GM20431 (cell line): ENCODE measurements around the gene DLK2.
"Not testable (repeated sequence)": the region's sequence is repeated elsewhere in the genome, so short reads cannot be mapped to it uniquely, and the experiment has no call there.

Source experiments
- in situ Hi-C: fragments of 300-500 bp; cut with MseI, MboI; formaldehyde crosslinking; loops from one replicate; pipeline ENCODE4 v1.15.0; 2020; ENCODE audit warnings: low sequenced_read_pairs; ENCODE audit not compliant: unreplicated experiment

The DLK2 gene

DNA sequence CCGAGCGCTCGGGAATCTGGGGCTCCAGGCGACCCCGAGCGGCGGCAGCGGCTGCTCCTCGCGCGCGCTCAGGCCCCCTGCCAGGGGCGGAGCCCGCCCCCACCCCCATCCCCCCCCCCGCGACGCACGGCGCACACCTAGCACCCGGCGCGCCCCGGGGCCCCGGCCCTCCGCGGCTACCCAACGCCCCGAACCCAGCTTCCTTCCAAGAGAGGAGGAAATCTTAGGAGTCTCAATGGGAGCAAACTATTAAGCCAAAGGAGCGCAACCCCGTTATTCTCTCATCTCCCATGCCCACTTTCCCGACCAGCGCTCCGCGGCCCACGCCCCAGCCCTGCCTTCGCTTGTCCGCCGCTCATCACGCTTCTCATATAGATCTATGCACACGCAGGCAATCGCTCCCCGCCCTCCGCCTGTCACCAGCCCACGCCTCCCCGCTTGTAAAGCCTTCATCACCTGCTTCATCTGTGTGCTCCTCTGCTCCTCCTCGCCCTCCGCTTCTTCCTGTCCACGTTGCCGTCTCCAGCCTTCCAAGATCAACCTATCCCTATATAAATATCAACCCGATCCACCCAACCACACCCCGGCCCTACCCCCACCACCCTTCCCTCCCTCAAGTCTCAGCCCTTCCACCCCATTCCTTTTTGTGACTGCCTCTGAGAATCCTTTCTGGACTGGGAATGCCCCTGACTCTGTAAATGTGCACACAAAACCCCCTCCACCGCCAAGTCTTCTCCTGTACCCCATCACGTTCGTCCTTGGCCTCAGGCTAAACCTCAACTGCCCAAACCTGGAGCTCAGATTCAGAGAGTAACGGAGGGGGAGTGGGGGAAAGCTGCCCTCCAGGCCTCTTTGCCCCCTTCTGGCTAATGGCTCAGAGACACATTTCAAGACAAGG is at the start of gene DLK2:
Gene DLK2 (minus strand): TSS at position 18 of the 898 bp plus-strand sequence. CDS start 723 bp downstream, outside the sequence.
- in situ Hi-C loops, result no loop called here

DNA sequence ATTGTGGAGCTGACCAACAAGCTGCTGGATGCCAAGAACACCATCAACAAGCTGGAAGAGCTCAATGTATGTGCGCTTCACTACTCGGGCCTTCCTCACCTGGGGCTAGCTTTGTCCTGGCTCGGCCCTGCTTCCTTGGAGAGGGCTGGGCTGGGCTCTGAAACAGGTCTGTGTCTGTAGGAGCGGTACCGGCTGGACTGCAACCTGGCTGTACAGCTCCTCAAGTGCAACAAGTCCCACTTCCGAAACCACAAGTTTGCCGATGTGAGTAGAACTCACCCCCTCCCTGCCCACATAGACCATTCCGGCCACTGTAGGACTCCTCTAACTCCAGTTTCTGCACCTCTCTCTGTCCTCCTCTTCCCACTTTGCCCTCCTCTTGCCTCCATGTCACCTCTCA is 48.1 kb upstream of the DLK2 start:
- in situ Hi-C loops, result no loop called here

DNA sequence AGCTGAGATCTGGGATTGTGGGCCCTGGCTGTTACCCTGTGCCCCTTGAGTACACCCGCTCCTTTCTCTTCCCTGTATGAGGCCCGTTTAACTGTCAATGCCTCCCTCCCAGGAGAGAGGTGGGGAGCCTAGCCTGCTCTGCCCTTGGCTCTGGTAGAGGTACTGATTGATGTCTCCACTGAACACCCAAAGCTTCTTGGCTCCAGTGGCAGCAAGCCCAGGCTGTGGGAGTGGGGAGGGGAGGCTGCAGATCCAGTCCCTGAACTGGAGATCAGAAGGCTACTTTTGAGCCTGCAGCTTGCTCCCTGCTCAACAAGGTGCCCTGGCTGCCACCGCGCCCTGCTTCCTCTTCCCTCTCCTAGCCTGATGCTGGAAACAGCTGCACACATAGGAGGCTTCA is 47.3 kb upstream of the DLK2 start:
- in situ Hi-C loops, result no loop called here

- in situ Hi-C loops, result no loop called here
Measured at GRCh38 chr6:43500921-43501320, 45.6 kb upstream of the DLK2 start.

- in situ Hi-C loops, result no loop called here
Measured at GRCh38 chr6:43499028-43499815, 43.9 kb upstream of the DLK2 start.

GRCh38 chr6:43498291-43498690 is 42.9 kb upstream of the DLK2 start:
- in situ Hi-C loops, result not testable (repeated sequence)

DNA sequence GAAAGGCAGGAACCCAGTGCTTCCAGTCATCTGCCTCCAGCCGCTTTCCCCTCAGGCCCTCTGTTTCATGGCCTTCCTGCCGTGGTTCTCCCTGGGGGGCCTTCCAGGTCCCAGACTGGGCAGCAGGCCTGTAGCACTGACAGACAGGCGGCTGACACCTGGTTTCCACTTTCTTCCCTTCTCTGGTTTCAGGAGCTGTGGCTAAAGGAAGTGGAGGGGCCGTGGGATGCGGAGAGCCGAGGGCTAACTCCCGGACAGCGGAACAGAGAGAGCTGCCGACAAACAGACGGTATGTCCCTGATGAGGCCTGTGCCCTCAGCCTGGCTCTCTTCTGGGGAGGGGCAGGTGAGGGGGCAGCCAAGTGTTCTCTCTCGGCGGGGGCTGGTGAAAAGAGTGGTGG is 42.3 kb upstream of the DLK2 start:
- in situ Hi-C loops, result no loop called here

DNA sequence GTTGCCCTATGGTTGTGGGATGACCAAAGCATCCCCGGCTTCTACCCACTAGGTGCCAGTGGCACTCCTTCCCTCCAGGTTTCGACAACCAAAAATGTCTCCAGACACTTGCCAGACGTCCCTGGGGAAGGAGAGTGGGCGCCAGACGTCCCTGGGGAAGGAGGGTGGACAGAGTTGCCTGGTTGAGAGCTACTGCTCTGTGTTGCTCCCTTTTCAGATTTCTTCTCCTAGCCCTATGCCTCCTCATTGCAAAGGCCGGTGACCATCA is 41.7 kb upstream of the DLK2 start:
- in situ Hi-C loops, result no loop called here

DNA sequence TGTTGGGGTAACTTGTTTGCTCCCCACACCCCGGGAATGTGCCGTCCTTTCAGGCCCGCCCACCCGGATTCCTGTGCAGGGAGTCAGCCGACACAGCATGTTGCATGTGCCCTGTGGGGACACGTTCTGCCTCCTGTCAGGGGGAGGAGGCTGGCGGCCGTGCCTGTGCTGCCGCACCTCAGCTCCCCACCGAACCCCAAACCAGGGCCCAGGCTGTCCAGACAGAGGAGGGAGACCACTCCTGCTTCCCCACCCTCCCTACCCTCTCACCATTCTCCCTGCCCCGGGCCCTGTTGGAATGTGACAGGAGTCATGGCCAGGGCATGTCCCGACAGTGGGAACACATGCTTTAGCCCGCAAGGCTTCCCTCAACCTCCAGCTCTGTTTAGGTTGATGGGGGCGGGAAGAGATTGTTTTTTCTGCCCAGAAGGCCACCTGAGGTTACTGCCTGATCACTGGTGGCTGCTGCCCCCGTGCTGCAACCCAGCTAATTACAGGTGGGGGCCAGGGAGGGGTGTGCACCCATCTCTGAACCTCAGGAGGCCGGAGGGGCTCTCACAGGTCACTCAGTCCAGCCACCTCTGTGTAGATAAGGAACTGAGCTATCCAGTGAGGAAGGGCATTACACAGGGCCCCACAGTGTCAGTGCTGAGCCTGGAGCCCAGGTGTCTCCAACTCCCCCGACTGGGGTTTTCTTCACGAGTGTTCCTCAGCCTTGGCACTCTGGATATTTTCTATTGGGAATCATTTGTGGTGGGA is 41.2 kb upstream of the DLK2 start:
- in situ Hi-C loops, result no loop called here

GRCh38 chr6:43495409-43495941 is 40.1 kb upstream of the DLK2 start:
- in situ Hi-C loops, result no loop called here

GRCh38 chr6:43494766-43495165 is 39.4 kb upstream of the DLK2 start:
- in situ Hi-C loops, result no loop called here

DNA sequence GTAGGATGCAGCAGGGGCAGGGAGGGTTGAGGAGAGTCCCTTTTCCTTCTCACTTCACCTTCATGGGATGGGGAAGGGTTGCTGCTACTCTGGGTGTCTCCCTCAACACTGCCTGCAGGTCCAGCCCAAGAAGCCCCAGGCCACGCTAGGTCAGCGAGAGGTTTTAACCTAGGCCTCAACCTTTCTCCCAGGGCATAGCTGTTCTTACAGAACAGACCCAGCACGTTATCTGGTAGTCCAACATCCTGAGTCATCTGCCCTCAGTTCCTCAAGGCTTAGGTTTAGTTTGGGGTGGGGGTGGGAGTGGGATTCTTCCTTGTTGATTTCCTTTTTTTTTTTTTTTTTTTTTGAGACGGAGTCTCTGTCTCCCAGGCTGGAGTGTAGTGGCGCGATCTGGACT is 39.0 kb upstream of the DLK2 start:
- in situ Hi-C loops, result no loop called here

- in situ Hi-C loops, result no loop called here
Measured at GRCh38 chr6:43493833-43494232, 38.5 kb upstream of the DLK2 start.

DNA sequence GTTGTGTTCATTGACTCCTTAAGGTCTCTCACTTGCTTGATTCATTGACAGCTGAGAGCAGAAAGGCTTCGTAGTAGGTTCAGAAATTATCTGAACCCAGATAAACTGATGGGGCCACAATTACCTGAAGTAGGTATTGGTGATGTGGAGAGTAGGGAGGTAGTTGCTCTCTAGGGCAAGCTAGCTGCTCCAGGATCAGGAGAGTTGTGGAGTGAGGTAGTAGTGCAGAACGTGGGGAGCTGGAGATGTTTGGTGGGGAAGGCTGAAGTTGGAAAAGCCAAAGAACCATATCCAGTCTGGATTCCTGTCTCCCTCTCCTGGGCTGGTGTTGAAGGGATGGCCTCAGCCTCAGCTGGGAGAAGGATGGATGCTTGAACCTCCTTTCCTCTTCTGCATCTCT is 37.9 kb upstream of the DLK2 start:
- in situ Hi-C loops, result no loop called here

GRCh38 chr6:43492673-43493072 is 37.3 kb upstream of the DLK2 start:
- in situ Hi-C loops, result no loop called here

DNA sequence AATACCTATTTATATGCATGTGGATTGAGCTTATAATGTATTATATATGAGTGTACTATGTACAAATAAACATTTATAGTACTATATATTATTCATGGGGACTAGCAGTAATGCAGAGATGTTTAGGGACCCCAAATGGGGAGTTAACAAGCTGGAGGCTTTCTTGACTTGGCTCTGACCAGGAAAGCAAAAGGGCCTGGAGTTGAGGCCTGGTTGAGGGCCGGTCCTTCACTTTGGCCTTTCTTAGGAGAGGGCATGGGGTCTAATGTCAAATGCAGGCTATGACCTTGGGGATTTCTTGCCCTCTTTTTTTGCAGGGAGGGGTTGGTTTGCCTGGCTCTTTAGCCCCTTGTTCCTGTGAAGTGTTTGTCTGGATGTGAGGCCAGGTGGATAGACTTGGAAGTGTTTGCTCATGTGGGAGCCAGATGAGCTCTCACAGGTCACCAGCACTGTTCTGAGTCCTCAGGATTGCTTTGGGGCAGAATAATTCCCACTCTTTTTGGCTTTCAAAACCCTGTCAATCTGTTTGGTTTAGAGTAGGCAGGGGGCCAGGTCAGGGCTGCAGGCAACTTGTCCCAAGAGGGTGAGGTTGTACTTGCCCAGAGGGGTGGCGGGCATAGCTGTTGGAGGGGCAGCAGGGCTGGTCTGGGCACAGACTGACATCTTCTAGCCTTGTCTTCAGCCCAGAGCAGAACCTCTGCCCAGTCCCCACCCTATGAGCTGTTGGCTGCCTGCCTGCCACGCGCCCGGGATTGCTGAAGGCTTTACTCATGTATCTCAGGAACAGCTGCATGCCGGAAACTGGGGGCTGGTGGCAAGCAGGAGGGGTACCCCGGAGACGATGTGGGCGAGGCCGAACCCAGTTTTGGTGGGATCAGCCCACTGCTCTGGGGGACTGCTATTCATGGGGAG is 36.7 kb upstream of the DLK2 start:
- in situ Hi-C loops, result no loop called here

- in situ Hi-C loops, result no loop called here
Measured at GRCh38 chr6:43490523-43490939, 35.2 kb upstream of the DLK2 start.

DNA sequence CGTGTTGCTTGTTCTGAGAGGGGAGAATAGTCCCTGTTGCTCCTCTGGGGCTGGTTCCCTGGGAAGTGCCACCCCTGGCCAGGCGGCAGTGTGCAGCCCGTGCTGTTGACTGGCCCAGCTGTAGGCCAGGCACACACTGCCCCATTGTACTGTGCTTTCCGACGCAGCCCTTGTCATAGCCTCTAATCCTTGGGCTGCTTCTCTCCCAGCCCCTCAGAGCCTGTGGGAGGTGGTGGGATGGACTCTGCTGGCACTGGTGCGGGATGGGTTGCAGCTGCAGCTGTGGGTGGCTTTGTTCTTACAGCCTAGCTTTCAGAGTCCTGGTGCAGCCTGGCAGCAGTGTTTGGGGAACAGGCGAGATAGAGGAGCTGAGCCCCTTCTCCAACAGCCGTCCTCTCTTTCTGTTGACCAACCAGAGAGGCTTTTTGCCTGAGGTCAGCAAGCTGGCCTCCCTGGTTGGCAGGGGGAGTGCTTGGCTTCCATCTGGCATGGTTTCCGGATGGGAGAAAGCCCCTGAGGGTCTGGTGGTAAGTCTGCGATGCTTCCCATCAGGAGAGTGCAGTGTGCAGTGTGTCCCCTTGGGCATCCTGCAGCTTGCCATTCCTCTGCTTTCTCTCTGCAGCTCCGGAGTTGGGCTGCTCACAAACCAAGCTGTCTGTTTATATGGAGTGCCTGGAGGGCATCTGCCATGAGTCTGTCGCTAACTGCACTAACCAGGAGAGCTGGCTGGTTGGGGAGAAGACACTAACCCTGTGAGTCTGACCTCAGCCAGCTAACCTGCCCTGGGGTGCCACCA is 34.1 kb upstream of the DLK2 start:
- in situ Hi-C loops, result no loop called here
